GM06990 (cell line): ENCODE data around the gene FXYD6.
A peak's percentile ranks its signal among the peaks of the same experiment; 100 is the strongest.

Experiments
- DNase-seq: peaks from one replicate; pipeline ENCODE4 v3.0.0-alpha.2; 2011; ENCODE audit not compliant: insufficient read length; ENCODE audit errors: extremely low read depth
- H3K27me3 ChIP-seq: replicated peaks from 2 replicates; pipeline ENCODE4 v1.6.0; 2011; ENCODE audit warnings: low read length; ENCODE audit not compliant: control insufficient read depth, insufficient read depth
- H3K36me3 ChIP-seq: 2 replicates; pipeline ENCODE4 v1.5.1; 2011; ENCODE audit warnings: low read length; ENCODE audit not compliant: control insufficient read depth, insufficient read depth
- H3K4me3 ChIP-seq: replicated peaks from 2 replicates; pipeline ENCODE4 v1.5.1; 2011; ENCODE audit warnings: low read depth, mild to moderate bottlenecking, control low read depth, low read length
- CTCF ChIP-seq: IDR thresholded peaks from 2 replicates; pipeline ENCODE4 v1.5.1; 2011; ENCODE audit warnings: low read length, control low read depth, mild to moderate bottlenecking, inconsistent platforms; ENCODE audit not compliant: insufficient read depth, poor library complexity, severe bottlenecking

Gene FXYD6

DNA sequence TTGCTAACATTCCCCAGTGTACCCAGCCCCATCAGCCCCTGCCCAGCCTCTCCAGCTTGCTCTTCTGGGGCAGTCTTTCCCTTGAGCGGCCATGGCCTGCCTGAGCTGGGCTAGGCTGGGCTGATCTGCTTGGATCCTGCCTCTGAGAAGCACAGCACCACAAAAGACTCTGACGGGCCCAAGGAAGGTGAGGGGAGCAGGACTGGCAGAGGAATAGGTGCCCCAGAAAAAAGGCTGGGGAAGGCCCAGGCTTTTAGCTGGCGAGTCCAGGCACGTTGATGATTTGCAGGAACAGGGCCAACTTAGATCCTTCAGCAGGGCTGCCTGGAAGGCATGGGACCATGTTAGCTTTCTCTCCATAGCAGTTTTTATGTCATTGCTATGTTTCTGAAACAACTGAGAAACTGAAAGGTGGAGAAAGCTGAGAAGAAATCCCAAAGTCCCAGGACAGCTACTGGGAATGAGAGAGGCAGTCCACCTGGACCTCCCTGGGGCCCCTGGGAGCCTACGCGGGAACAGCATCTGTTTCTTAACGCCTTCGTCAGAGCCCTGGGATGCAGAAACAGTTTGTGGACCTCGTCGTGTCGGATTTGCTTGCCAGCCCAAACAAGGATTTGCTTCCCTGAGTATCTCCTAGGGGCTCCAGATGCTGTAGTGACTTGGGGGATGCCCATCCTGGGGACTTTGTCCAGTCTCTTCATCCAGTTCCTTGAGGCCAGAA, 24.4 kb upstream of the FXYD6 start:
- Histone ChIP-seq H3K36me3 (no peaks in the 10 kb centered on the region), H3K27me3 (no peaks in the 10 kb centered on the region), H3K4me3 (no peak overlapping the region)
- TF ChIP-seq CTCF = no peak
- DNase-seq = no peak

DNA sequence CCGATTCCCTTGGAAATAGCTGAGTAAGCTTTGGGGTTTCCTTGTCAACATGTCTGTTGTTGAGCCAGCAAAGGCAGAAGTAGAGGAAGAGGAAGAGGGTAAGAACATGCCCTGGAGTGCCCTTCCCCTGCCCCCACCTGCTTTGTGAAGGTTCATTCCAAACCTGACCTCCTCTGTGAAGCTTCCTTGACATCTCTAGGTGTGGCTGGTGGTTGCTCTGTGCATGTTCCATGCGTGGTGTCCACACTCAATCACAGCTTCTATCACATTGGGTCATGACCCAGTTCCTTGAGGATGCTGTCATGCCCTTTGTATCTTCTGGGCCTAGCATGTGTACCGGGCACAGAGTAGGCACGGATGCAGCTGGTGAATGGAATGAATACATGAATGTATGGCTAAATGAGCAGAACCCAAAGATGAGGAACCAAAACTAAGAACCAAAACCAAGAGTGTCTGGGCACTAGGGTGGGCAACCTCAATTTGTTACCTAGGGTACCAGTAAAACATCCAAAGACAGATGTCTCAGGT, 23.7 kb upstream of the FXYD6 start:
- Histone ChIP-seq H3K27me3 (no peaks in the 10 kb centered on the region), H3K4me3 (no peak overlapping the region), H3K36me3 (no peaks in the 10 kb centered on the region)
- TF ChIP-seq CTCF = no peak
- DNase-seq = peak; percentile 29

- no peak for DNase-seq
- Histone ChIP-seq H3K27me3 (no peaks in the 10 kb centered on the region), H3K36me3 (no peaks in the 10 kb centered on the region), H3K4me3 (no peak overlapping the region)
- TF ChIP-seq CTCF = no peak
These were observed 21.6 kb upstream of the FXYD6 start for GRCh38 chr11:117898059-117898458.

DNA sequence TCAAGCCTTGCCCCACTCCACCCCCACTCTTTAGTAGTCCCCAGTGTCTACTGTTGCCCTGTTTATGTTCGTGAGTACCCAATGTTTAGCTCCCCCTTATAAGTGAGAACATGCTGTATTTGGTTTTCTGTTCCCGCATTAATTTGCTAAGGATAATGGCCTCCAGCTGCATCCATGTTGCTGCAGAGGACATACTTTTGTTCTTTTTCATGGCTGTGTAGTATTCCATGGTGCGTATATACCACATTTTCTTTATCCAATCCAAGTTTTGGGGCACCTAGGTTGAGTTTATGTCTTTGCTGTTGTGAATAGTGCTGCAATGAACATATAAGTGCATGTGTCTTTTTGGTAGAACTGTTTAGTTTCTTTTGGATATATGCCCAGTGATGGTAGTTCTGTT, 16.2 kb upstream of the FXYD6 start:
- Histone ChIP-seq H3K36me3 (no peaks in the 10 kb centered on the region), H3K4me3 (no peak overlapping the region), H3K27me3 (no peaks in the 10 kb centered on the region)
- no peak for DNase-seq
- TF ChIP-seq CTCF = no peak

GRCh38 chr11:117891362-117891761, 14.9 kb upstream of the FXYD6 start:
- Histone ChIP-seq H3K36me3 (no peaks in the 10 kb centered on the region), H3K4me3 (no peak overlapping the region), H3K27me3 (no peaks in the 10 kb centered on the region)
- DNase-seq = no peak
- TF ChIP-seq CTCF = no peak

DNA sequence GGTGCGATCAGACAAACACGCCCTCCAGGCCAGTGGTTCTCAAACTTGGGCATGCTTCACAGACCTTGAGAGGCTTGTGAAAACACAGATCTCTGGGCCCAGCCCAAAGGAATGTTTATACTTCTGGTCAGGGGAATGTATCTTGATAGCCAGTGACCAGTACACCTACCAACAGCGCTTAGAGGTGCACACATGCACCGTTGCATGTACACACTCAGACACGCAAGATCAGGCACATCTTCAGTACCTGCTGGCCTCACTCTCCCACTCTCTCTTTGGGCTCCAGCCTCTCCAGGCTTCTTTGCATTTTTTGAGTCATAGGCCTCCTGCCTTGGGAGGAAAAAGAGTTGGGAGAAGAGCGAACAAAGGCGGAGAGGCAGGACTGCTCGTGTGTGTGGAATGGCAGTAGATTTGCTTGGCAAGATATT, 11.7 kb upstream of the FXYD6 start:
- no peak for TF ChIP-seq CTCF
- Histone ChIP-seq H3K4me3 (no peak overlapping the region), H3K27me3 (no peaks in the 10 kb centered on the region), H3K36me3 (no peaks in the 10 kb centered on the region)
- no peak for DNase-seq
